H7 (cell line): ENCODE measurements around the gene PHLDA1. TPM values are rescaled to one million over a fixed set of nuclear protein-coding genes. Genes with fewer than 3 reads are reported as not detected.
"Not testable (repeated sequence)": the region's sequence is repeated elsewhere in the genome, so short reads cannot be mapped to it uniquely, and the experiment has no call there.

Experiments used
- DNase-seq: peaks from one replicate; pipeline ENCODE4 v3.0.0; 2012
- H3K27me3 ChIP-seq: 2 replicates; pipeline ENCODE4 v1.6.0; 2011; ENCODE audit warnings: mild to moderate bottlenecking, low read length; ENCODE audit not compliant: control insufficient read depth, insufficient read depth
- H3K36me3 ChIP-seq: replicated peaks from 2 replicates; pipeline ENCODE4 v1.5.1; 2011; ENCODE audit warnings: low read length; ENCODE audit not compliant: control insufficient read depth, insufficient read depth
- H3K4me3 ChIP-seq: 2 replicates; pipeline ENCODE4 v1.5.1; 2011; ENCODE audit warnings: low read depth, mild to moderate bottlenecking, control low read depth, low read length, moderate library complexity; ENCODE audit not compliant: insufficient read depth
- total RNA-seq: library from RNA; depleted of rRNA; stranded (reverse); fragments of >200 nt; shearing (Covaris generic); gene quantifications from 2 replicates; pipeline ENCODE4 v1.2.3, GENCODE V29; 2014

The PHLDA1 gene
- total RNA-seq, 1 experiment from 2014 or later = 16.4 TPM

GRCh38 chr12:75994069-75994740 is 37.4 kb downstream of the PHLDA1 start:
- H3K27me3 ChIP-seq = no peaks in the 10 kb centered on the region
- no peak for DNase-seq
- no peak overlapping the region for H3K4me3 ChIP-seq
- no peaks in the 10 kb centered on the region for H3K36me3 ChIP-seq

GRCh38 chr12:75991753-75992152 is 39.8 kb downstream of the PHLDA1 start:
- Histone ChIP-seq H3K36me3 (no peaks in the 10 kb centered on the region), H3K27me3 (no peaks in the 10 kb centered on the region), H3K4me3 (no peak overlapping the region)
- DNase-seq = no peak

- no peak for DNase-seq
- H3K36me3 ChIP-seq = no peaks in the 10 kb centered on the region
- H3K4me3 ChIP-seq = no peak overlapping the region
- H3K27me3 ChIP-seq = no peaks in the 10 kb centered on the region
Measured at GRCh38 chr12:75990189-75990912, 41.2 kb downstream of the PHLDA1 start.

- H3K4me3 ChIP-seq, H3K27me3 ChIP-seq, DNase-seq, H3K36me3 ChIP-seq: not testable (repeated sequence)
Measured at GRCh38 chr12:75987709-75988108, 43.9 kb downstream of the PHLDA1 start.

GRCh38 chr12:75986001-75986746 is 45.4 kb downstream of the PHLDA1 start:
- no peaks in the 10 kb centered on the region for H3K27me3 ChIP-seq
- DNase-seq = no peak
- H3K4me3 ChIP-seq = no peak overlapping the region
- H3K36me3 ChIP-seq = no peaks in the 10 kb centered on the region

GRCh38 chr12:75985566-75985965 is 46.0 kb downstream of the PHLDA1 start:
- Histone ChIP-seq H3K4me3 (no peak overlapping the region), H3K27me3 (no peaks in the 10 kb centered on the region), H3K36me3 (no peaks in the 10 kb centered on the region)
- no peak for DNase-seq

GRCh38 chr12:75984577-75985182 is 46.9 kb downstream of the PHLDA1 start:
- DNase-seq = no peak
- Histone ChIP-seq H3K4me3 (no peak overlapping the region), H3K27me3 (no peaks in the 10 kb centered on the region), H3K36me3 (no peaks in the 10 kb centered on the region)

- DNase-seq, H3K4me3 ChIP-seq, H3K36me3 ChIP-seq, H3K27me3 ChIP-seq: not testable (repeated sequence)
Measured at GRCh38 chr12:75983851-75984250, 47.7 kb downstream of the PHLDA1 start.

- H3K36me3 ChIP-seq = no peaks in the 10 kb centered on the region
- H3K4me3 ChIP-seq = no peak overlapping the region
- H3K27me3 ChIP-seq = no peaks in the 10 kb centered on the region
- no peak for DNase-seq
Measured at GRCh38 chr12:75982979-75983660, 48.5 kb downstream of the PHLDA1 start.

- no peaks in the 10 kb centered on the region for H3K27me3 ChIP-seq
- no peak for DNase-seq
- H3K4me3 ChIP-seq = no peak overlapping the region
- no peaks in the 10 kb centered on the region for H3K36me3 ChIP-seq
Measured at GRCh38 chr12:75982169-75982564, 49.4 kb downstream of the PHLDA1 start.

GRCh38 chr12:75981247-75982168 is 50.1 kb downstream of the PHLDA1 start:
- no peaks in the 10 kb centered on the region for H3K36me3 ChIP-seq
- H3K27me3 ChIP-seq = no peaks in the 10 kb centered on the region
- no peak for DNase-seq
- H3K4me3 ChIP-seq = no peak overlapping the region

GRCh38 chr12:75979181-75979580 is 52.4 kb downstream of the PHLDA1 start:
- Histone ChIP-seq H3K27me3 (no peaks in the 10 kb centered on the region), H3K4me3 (no peak overlapping the region), H3K36me3 (no peaks in the 10 kb centered on the region)
- DNase-seq = no peak

- no peak overlapping the region for H3K4me3 ChIP-seq
- no peaks in the 10 kb centered on the region for H3K27me3 ChIP-seq
- no peak for DNase-seq
- H3K36me3 ChIP-seq = no peaks in the 10 kb centered on the region
Measured at GRCh38 chr12:75978677-75979076, 52.9 kb downstream of the PHLDA1 start.
